ENCODE results near the gene JAZF1. TPM values are rescaled to one million over a fixed set of nuclear protein-coding genes. Genes with fewer than 3 reads are reported as not detected.

Gene JAZF1
- total and polyA plus RNA-seq, 2 experiments from 2014 or later = 9.8 to 12.3 TPM

GRCh38 chr7:28201131-28201530 is 20.5 kb upstream of the JAZF1 start:
- Histone ChIP-seq H3K36me3 (no peaks in the 10 kb centered on the region), H3K27ac (no peak overlapping the region), H3K9me3 (ENCODE audit: low read depth) (no peaks in the 10 kb centered on the region), H3K27me3 (no peaks in the 10 kb centered on the region), H3K4me3 (no peak overlapping the region), H3K4me1 (ENCODE audit: low read depth) (no peaks in the 10 kb centered on the region)
- no peak for TF ChIP-seq CTCF (IDR thresholded peaks at IDR 0.05; ENCODE audit: low read depth, low read length)
- DNase-seq (ENCODE audit: low read depth in 1 of 2, low spot score in 1 of 2) = no peak

DNA sequence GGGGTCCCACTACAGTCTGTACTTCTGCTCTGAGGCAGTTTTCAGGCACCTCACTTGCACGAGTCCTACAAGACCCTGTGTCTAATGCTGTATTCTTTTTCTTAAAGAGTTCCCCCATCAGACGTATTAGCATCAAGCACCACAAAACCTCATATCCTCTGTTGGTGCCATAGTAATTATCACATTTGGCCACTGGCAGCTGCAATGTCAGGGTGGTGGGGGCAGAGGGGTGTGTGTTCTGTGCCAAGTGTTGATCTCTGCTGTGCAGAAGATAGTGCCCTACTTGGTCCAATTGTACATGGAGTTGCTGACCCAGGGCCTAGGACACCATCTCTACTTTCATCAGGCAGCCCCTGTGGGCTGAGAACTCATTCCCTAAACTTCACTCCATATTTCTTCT is 20.0 kb upstream of the JAZF1 start:
- Histone ChIP-seq H3K27me3 (no peaks in the 10 kb centered on the region), H3K4me3 (no peak overlapping the region), H3K9me3 (ENCODE audit: low read depth) (no peaks in the 10 kb centered on the region), H3K27ac (no peak overlapping the region), H3K4me1 (ENCODE audit: low read depth) (no peaks in the 10 kb centered on the region), H3K36me3 (no peaks in the 10 kb centered on the region)
- no peak for DNase-seq (ENCODE audit: low read depth in 1 of 2, low spot score in 1 of 2)
- TF ChIP-seq CTCF (IDR thresholded peaks at IDR 0.05; ENCODE audit: low read depth, low read length) = no peak

DNA sequence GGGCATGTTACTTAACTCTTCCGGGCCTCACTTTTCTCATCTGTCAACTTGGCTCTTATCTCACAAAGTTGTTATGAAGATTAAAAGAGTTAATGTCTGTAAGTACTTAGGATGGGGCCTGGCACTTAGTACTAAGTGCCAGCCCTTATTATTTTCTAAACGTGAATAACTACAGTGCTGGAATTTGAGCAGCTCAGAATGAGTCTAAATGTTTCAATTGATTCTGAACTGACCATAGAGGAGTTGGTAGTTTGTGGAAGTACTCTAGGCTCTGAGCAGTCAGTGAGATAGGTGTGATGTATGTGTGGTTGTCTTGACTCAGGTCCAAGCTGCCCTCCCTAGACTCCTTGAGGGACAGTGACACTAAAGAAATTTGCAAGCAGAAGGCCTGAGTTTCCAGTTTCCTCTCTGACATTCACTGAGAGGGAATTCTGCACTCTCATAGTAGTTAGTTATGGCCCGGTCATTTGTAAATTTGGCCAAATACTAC is 18.5 kb upstream of the JAZF1 start:
- H3K4me3 ChIP-seq = no peak overlapping the region

GRCh38 chr7:28195910-28196620 is 15.5 kb upstream of the JAZF1 start:
- Histone ChIP-seq H3K27me3 (no peaks in the 10 kb centered on the region), H3K4me3 (no peak overlapping the region), H3K9me3 (ENCODE audit: low read depth) (no peaks in the 10 kb centered on the region), H3K27ac (no peak overlapping the region), H3K36me3 (no peaks in the 10 kb centered on the region), H3K4me1 (ENCODE audit: low read depth) (no peaks in the 10 kb centered on the region)
- TF ChIP-seq CTCF (IDR thresholded peaks at IDR 0.05; ENCODE audit: low read depth, low read length) = no peak
- DNase-seq (ENCODE audit: low read depth in 1 of 2, low spot score in 1 of 2) = no peak

More for the DNA sequence above, 18.5 kb upstream of the JAZF1 start:
- Histone ChIP-seq H3K27me3 (no peaks in the 10 kb centered on the region), H3K27ac (no peak overlapping the region), H3K9me3 (ENCODE audit: low read depth) (no peaks in the 10 kb centered on the region), H3K36me3 (no peaks in the 10 kb centered on the region), H3K4me1 (ENCODE audit: low read depth) (no peaks in the 10 kb centered on the region)
- no peak for TF ChIP-seq CTCF (IDR thresholded peaks at IDR 0.05; ENCODE audit: low read depth, low read length)
- DNase-seq (ENCODE audit: low read depth in 1 of 2, low spot score in 1 of 2) = no peak

DNA sequence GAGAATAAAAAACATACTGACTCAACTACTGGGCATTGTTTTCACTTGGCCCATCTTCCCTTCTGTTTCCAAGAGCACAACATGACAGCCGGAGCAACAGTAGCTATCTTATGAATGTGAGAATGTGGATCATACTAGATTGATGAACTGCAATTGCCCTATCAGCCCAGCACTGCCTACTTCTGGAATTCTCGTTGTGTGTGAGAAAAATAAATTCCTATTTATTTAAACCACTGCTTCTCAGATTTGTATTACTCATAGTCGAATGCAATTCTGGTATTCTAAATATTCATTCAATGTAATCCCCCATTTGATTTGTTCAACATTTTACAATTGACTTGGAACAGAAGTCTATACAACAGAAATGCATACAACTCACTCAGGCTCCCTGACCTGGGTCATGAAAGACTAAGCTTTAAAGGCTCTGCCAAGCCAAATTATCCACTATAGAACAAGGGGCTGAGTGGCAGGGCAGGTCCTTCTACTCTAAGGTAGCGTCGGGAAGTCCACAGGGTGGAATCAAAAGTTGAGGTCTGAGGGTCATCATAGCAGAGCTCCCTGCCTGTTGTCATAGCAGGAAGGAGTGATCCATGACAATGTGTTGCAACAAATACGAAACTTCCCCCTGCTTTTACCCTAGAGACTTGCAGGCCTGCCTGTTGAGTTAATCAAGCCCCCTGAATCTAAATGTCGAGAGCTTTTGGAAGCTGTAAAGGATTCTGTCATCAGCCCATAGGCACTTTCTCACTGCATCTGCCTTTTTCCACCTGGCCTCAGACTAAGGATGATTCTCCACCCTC is 12.4 kb upstream of the JAZF1 start:
- no peak for DNase-seq (ENCODE audit: low read depth in 1 of 2, low spot score in 1 of 2)
- Histone ChIP-seq H3K27me3 (no peaks in the 10 kb centered on the region), H3K9me3 (ENCODE audit: low read depth) (no peaks in the 10 kb centered on the region)

More for the DNA sequence above, 12.4 kb upstream of the JAZF1 start:
- no peak for TF ChIP-seq CTCF (IDR thresholded peaks at IDR 0.05; ENCODE audit: low read depth, low read length)
- Histone ChIP-seq H3K4me3 (no peak overlapping the region), H3K27ac (no peak overlapping the region), H3K36me3 (no peaks in the 10 kb centered on the region), H3K4me1 (ENCODE audit: low read depth) (no peaks in the 10 kb centered on the region)

All from cardiac muscle cell (in vitro differentiated cells and primary cell).